Stimulated activated CD8-positive, alpha-beta memory T cell treated with anti-CD3 and anti-CD28 coated beads, Interleukin-15, amount 100 ng/mL, for 48 hours (primary cell): ENCODE results near the gene NUDT3.

Experiments used
- DNase-seq, 2 donors: peaks; one replicate each; pipeline ENCODE4 v3.0.0-alpha.2; 2020; ENCODE audit warnings: low read depth in 2 of 2

Gene NUDT3

GRCh38 chr6:34322732-34323131, 69.7 kb downstream of the NUDT3 start:
- DNase-seq: no peak

DNA sequence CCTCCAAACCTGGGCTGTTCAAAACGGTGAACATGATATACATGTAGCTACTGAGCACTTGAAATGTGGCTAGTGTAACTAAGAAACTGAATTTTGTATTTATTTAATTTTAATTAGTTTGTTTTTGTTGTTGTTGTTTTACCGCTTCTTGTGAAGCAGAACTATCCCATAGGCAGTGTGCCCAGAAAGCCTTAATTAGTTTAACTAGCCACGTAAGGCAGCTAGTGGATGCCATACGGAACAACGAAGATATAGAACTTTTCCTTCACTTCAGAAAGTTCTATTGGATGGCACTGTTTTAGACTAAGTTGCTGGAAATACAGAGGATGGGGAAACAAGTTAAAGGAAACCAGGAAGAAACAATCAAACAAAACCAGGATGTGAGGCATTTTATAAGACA, 70.6 kb downstream of the NUDT3 start:
- no peak for DNase-seq

DNA sequence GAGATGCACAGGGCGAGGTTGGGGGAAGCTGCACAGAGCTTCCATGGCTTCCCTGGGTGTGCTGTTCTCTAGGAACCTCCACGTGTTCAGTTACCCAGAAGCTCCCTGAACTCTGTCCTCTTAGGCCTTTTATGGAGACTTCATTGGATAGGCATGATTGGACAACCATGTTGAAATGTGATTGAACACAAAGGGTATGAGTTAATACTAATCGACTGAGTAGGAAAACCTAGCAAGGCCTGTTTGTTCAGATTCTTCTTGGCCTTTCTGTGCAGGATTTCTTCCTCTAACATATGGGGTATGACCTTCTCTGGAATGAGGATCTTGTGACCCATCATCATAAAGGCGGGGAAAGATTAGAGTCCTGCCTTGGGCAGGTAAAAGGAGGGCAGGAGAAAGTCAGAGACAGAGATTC, 73.0 kb downstream of the NUDT3 start:
- no peak for DNase-seq

DNA sequence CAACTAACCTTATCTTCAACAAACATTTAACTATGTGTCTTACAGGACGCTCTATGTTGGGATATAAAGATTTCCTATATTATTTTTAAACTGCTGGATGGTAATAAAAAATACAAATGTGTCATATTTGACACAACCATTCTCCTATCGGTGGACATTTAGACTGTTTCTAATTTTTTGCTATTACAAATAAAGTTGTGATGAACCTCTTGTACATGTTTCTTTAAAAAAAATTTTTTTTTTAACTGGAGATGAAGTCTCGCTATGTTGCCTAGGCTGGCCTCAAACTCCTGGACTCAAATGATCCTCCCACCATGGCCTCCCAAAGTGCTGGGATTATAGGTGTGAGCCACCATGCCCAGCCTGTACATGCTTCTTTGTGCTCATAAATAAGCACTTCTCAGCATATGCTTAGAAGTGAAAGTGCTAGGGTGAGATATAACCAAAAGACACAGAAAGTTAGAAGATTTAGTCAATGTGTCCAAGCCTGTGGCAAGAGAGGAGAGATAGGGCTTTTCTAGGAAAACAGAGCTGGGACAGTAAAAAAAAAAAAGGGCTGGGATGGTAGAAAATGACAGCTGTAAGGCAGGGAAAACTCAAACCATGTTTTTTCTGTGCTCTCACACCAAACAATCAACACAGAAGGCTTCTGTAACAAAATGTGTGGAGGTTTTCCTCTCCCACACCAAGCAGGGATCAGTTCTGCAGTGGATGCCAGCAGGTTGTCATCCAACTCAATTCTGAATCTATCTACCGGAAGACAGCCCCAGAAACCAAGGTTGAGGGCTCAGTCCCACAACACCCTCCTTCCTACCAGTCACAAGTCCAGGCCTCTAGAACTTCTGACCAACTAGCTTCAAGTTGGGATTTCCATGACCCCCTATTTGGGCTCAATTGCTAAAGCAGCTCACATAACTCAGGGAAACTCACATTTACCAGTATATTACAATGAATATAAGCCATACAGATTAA, 73.7 kb downstream of the NUDT3 start:
- no peak for DNase-seq

DNA sequence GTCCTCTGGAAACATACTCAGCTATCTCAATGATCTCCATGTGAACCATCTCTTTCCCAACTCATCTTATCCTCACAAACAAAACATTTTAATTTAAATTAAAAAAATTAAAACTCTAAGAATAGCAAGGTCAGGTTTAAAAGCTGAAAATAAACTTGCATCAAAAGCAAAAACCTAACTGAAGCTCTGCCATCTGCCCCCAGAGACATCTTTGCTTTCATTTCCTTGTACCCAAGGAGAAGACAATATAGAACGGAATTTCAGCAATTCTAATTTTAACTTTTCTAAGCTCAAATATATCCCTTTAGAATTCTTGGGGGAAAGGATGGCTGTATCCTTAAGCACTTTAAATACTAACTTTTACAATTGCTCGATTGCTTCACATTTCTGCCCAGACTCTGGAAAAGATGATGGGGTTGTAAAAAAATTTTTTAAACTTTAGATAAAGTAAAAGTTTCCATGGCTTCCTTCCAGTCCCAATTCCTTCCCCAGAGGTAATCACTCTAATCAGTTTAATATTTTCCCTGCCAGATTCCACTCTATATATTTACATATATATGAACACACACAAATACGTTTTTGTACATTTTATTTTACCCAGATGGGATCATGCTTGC, 74.5 kb downstream of the NUDT3 start:
- DNase-seq: no peak

- no peak for DNase-seq
Observed at GRCh38 chr6:34317172-34317477, 75.3 kb downstream of the NUDT3 start.

DNA sequence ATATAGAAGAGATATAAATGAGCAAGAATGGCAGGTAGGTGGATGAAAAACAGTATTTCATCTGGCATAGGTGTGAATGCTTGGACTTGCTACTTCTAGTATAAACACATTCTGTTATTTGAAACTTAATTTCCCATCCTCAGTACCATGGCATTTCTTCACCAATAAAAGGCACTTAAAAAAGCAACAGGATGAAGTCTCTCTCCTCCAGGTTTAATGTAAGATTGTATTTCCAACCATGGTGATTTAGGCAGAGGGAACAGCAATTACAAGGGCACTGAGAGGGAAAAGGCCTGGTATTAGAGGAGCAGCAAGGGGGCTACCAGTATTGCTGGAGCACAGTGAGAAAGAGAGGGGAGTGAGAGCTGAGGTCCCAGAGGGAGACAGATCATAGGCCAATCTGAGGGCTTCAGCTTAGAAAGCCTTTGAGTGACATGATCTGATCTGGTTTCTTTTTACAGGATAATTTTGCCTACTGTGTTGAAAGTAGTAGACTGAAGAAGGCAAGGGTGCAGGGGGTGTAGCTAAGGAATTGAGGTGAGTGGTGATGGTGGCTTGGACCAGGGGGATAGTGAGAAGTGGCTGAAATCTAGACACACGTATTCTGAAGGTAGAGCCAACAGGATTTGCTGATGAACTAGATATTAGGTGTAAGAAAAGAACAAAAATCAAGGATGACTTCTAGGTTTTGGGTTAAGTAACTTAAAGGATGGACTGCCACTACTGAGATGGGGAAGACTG, 75.9 kb downstream of the NUDT3 start:
- DNase-seq: no peak

GRCh38 chr6:34315780-34316179, 76.7 kb downstream of the NUDT3 start:
- DNase-seq: no peak

DNA sequence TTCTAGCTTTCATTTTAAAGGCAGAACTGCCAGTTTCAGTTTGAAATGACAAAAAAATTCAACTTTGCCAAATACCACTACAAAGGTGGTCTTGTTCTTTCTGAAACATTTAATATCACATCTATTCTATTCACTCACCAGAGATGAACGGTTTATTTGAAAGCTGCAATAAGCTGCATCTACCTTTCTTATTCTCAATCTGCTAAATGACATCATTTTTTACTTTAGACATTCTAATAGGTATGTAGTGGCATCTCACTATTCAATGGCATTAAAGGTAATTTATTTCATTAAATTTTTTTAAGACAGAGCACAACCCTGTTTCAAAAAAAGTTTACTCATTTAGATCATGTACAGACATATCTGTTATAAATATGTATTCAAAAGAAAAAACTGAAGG, 77.2 kb downstream of the NUDT3 start:
- no peak for DNase-seq

- DNase-seq: no peak
Observed at GRCh38 chr6:34312259-34312658, 80.2 kb downstream of the NUDT3 start.

- DNase-seq: no peak
Observed at GRCh38 chr6:34310817-34311216, 81.7 kb downstream of the NUDT3 start.

GRCh38 chr6:34308483-34308882, 84.0 kb downstream of the NUDT3 start:
- DNase-seq: no peak

DNA sequence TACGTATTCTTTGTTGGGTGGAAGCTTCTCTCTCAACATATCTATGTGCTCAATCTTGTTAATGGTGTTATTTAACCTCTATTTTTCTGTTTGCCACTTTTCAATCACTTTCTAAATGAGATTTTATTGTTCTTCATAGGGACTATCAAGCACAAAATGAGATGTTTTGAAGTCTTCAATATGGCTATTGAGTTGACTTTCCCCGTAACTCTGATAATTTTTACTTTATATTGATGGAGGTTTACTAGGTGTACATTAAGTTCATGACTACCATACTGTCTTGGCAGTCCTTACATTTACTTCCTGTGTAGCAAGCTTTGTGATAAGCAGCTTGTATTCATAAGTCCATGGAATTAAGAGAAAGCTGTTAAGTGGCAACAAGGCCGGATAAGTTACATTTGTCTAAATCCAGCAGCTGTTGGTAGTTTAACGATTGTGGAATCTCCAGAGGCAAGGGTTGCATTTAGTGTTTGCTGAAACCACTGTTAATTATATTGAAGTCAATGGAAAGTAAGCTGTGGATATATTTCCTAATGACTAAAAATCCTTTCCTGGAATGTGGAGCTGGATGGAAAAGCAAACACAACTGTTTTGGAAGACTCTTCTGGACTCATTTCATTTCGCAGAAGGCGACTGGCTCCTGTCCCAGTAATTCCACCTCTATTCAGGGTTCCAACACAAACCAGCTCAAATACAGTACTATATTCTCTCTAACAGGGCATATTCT, 86.3 kb downstream of the NUDT3 start:
- no peak for DNase-seq

GRCh38 chr6:34305497-34305896, 87.0 kb downstream of the NUDT3 start:
- DNase-seq: no peak

DNA sequence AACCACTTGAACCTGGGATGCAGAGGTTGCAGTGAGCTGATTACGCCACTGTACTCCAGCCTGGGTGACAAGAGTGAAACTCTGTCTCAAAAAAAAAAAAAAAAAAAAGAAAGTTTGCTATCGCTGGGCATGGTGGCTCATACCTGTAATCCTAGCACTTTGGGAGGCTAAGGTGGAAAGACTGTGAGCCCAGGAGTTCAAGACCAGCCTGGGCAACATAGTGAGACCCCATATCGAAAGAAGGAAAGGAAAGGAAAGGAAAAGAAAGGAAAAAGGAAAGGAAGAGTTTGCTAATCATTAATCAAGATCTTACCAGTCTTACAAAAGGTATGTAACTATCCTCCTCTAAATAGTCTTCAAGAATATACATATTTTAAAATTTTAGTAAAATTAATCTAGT, 88.3 kb downstream of the NUDT3 start:
- DNase-seq: no peak

- no peak for DNase-seq
Observed at GRCh38 chr6:34302929-34303328, 89.5 kb downstream of the NUDT3 start.

DNA sequence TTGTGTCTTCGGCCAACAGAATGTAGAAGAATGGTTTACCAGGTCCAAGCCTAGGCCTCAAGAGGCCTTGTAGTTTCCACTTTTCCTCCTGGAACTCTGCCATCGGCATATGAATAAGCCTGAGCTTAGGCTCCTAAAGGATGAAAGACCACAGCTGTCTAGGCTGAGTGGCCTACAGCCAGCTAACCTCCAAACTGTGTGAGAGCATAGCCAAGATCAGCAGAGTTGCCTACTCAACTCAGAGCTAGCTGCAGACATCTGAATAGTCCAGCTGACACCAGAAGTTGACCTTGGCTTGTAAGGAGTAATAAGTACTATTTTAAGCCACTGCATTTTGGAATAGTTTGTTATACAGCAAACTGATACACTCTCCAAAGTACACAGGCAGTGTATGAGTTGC, 91.1 kb downstream of the NUDT3 start:
- DNase-seq: no peak

GRCh38 chr6:34300332-34300751, 92.1 kb downstream of the NUDT3 start:
- DNase-seq: no peak

- no peak for DNase-seq
Observed at GRCh38 chr6:34298941-34299340, 93.5 kb downstream of the NUDT3 start.

- DNase-seq: no peak
Observed at GRCh38 chr6:34295721-34296120, 96.7 kb downstream of the NUDT3 start.

GRCh38 chr6:34292954-34293353, 99.5 kb downstream of the NUDT3 start:
- no peak for DNase-seq

DNA sequence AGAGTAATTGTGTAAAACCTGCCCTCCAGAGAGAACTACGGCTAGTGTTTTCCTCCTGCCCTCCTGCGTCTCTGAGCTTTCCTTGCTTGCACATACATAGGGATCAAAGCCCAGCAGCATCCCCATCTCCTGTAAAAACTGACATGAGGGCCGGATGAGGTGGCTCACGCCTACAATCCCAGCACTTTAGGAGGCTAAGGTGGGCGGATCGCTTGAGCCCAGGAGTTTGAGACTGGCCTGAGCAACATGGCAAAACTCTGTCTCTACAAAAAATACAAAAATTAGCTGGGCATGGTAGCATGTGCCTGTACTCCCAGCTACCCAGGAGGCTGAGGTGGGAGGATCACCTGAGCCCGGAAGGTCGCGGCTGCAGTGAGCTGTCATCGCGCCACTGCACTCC, 103.3 kb downstream of the NUDT3 start:
- no peak for DNase-seq
